ENCODE measurements around the gene FAM111A.

The FAM111A gene

DNA sequence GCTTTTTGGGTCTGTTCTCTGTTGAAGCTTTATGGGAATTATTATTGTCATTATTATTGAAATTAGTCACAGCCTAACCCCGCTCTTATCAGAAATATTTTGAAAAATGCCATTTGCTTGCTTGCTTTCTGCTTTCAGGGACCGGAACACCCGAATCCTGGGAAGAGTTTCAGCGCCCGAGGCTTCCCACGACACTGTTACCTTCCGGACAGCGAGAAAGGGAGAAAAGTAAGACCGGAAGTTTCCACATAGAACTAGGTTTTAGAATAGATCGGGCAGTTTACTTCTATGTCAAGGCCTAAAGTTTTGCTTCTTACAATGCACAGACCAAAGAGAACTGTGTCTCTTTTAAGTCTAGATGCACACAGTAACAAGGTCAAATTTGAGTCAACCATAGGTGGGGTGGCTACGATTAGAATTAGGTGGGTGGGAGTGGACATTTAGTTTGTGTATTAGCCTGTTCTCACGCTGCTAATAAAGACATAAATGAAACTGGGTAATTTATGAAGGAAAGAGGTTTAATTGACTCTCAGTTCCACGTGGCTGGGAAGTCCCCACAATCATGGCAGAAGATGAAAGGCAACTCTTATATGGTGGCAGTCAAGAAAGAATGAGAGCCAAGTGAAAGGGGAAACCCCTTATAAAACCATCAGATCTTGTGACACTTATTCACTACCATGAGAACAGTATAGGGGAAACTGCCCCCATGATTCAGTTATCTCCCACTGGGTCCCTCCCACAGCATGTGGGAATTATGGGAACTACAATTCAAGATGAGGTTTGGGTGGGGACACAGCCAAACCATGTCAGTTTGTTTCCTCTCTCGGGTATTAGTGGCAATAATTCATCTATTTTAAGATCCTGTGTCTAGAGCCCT lies 57.1 kb downstream of the FAM111A start:
- no peak overlapping the region for H3K27ac ChIP-seq
- peaks cover 33% of the 10 kb centered on the region for H3K27me3 ChIP-seq
- H3K4me3 ChIP-seq (ENCODE audit: low read depth in 1 of 2, low read length in 1 of 2) = no peak overlapping the region
- H3K9me3 ChIP-seq = no peaks in the 10 kb centered on the region
- peaks cover 85% of the 10 kb centered on the region for H3K36me3 ChIP-seq
- no peaks in the 10 kb centered on the region for H3K4me1 ChIP-seq (ENCODE audit: control insufficient read depth in 1 of 2, insufficient read depth in 1 of 2, low read depth in 1 of 2, low read length in 1 of 2)
- TF ChIP-seq, protein P1, sequence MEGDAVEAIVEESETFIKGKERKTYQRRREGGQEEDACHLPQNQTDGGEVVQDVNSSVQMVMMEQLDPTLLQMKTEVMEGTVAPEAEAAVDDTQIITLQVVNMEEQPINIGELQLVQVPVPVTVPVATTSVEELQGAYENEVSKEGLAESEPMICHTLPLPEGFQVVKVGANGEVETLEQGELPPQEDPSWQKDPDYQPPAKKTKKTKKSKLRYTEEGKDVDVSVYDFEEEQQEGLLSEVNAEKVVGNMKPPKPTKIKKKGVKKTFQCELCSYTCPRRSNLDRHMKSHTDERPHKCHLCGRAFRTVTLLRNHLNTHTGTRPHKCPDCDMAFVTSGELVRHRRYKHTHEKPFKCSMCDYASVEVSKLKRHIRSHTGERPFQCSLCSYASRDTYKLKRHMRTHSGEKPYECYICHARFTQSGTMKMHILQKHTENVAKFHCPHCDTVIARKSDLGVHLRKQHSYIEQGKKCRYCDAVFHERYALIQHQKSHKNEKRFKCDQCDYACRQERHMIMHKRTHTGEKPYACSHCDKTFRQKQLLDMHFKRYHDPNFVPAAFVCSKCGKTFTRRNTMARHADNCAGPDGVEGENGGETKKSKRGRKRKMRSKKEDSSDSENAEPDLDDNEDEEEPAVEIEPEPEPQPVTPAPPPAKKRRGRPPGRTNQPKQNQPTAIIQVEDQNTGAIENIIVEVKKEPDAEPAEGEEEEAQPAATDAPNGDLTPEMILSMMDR (IDR thresholded peaks at IDR 0.05) = no peak

DNA sequence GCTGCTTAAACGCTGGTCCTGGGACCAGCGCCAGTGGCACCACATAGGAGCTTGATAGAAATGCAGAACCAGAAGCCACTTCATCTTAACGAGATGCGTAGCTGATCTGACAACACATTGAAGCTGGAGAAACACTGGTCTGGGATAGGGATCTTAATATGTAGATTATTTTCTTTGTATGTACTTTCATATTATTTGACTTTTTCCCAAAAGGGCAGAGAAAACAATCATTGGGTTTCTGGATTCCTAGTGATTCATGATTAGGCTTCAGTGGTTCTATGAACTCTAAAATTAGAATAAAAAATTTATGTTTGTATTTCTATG lies 57.7 kb downstream of the FAM111A start:
- no peak overlapping the region for H3K4me3 ChIP-seq (ENCODE audit: low read depth in 1 of 2, low read length in 1 of 2)
- peaks cover 33% of the 10 kb centered on the region for H3K27me3 ChIP-seq
- no peak overlapping the region for H3K27ac ChIP-seq
- no peaks in the 10 kb centered on the region for H3K4me1 ChIP-seq (ENCODE audit: control insufficient read depth in 1 of 2, insufficient read depth in 1 of 2, low read depth in 1 of 2, low read length in 1 of 2)
- TF ChIP-seq, protein P1 (IDR thresholded peaks at IDR 0.05) = no peak
- peaks cover 85% of the 10 kb centered on the region for H3K36me3 ChIP-seq
- no peaks in the 10 kb centered on the region for H3K9me3 ChIP-seq

DNA sequence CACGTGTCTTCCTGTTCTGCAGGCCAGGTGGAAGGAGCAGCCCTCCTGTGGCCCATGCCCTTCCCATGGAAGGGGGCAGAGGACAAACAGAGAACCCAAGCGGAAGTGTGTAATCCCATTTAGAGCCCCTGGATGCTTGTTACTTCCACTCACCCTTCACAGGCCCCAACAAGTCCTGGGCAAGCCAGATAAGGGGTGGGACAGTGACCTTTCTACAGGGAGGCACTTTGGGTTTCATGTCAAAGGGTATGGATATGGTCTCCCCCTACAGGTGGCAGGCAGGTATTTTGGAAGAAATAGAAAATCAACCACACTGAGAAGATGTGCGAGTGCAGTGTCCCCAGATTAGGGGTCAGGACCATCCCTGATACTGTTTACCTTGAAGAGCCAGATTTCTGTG lies 58.7 kb downstream of the FAM111A start:
- TF ChIP-seq, protein P1 (IDR thresholded peaks at IDR 0.05) = no peak
- H3K4me1 ChIP-seq (ENCODE audit: control insufficient read depth in 1 of 2, insufficient read depth in 1 of 2, low read depth in 1 of 2, low read length in 1 of 2) = peaks cover 0 to 4% of the 10 kb centered on the region in 2 experiments
- H3K27ac ChIP-seq = no peak overlapping the region
- peaks cover 85% of the 10 kb centered on the region for H3K36me3 ChIP-seq
- peaks cover 33% of the 10 kb centered on the region for H3K27me3 ChIP-seq
- H3K9me3 ChIP-seq = no peaks in the 10 kb centered on the region
- no peak overlapping the region for H3K4me3 ChIP-seq (ENCODE audit: low read depth in 1 of 2, low read length in 1 of 2)

Data from neutrophil (primary cell).